ENCODE data around the gene BAIAP3.

Gene BAIAP3

GRCh38 chr16:1395444-1396031 lies 62.1 kb downstream of the BAIAP3 start:
- no peak for DNase-seq

GRCh38 chr16:1397779-1398178 lies 64.3 kb downstream of the BAIAP3 start:
- DNase-seq = no peak

- no peak for DNase-seq
Observed at GRCh38 chr16:1398351-1398750, 64.9 kb downstream of the BAIAP3 start.
